ENCODE measurements around the gene TMEM168.

DNA sequence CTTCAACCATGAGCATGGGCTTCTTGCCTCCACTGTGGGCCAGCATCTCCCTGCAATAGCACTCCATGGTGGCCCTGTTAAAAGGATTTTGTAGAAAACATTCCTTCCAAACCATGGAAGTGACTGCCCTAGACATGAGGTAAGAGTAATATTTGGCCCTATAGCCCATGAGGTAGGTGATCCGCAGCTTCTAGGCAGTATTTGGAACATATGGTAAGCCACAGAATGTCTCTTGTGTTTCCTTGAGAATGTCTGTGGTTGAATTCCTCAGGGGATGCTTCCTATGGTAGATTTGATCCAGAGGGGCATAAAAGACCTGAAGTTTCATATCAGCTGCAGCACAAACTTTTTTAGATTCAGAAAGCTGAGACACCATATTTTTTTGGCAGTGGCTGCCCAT, 54.9 kb downstream of the TMEM168 start:
- no peak for TF ChIP-seq EZH2 (IDR thresholded peaks at IDR 0.05; ENCODE audit: borderline replicate concordance, low read depth, low read length, severe bottlenecking)
- TF ChIP-seq, protein P1, sequence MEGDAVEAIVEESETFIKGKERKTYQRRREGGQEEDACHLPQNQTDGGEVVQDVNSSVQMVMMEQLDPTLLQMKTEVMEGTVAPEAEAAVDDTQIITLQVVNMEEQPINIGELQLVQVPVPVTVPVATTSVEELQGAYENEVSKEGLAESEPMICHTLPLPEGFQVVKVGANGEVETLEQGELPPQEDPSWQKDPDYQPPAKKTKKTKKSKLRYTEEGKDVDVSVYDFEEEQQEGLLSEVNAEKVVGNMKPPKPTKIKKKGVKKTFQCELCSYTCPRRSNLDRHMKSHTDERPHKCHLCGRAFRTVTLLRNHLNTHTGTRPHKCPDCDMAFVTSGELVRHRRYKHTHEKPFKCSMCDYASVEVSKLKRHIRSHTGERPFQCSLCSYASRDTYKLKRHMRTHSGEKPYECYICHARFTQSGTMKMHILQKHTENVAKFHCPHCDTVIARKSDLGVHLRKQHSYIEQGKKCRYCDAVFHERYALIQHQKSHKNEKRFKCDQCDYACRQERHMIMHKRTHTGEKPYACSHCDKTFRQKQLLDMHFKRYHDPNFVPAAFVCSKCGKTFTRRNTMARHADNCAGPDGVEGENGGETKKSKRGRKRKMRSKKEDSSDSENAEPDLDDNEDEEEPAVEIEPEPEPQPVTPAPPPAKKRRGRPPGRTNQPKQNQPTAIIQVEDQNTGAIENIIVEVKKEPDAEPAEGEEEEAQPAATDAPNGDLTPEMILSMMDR (IDR thresholded peaks at IDR 0.05; ENCODE audit: borderline replicate concordance, extremely low read depth, low read length, poor library complexity, severe bottlenecking), result no peak

Data from DND-41 (cell line).